ENCODE results near the gene CTSL. TPM values are rescaled to one million over a fixed set of nuclear protein-coding genes. Genes with fewer than 3 reads are reported as not detected.

The CTSL gene
- total and polyA plus RNA-seq, 7 donors = 45.8 to 995 (median 75.3) TPM

GRCh38 chr9:87766697-87767096 is 40.8 kb downstream of the CTSL start:
- Histone ChIP-seq H3K9me3 (no peaks in the 10 kb centered on the region), H3K4me3 (no peak overlapping the region), H3K4me1 (no peaks in the 10 kb centered on the region), H3K36me3 (ENCODE audit: insufficient read depth in 1 of 2, low read depth in 1 of 2) (no peaks in the 10 kb centered on the region), H3K27me3 (ENCODE audit: insufficient read depth in 3 of 3, low read length in 2 of 3) (peaks cover 0 to 12% (median 8%) of the 10 kb centered on the region in 3 donors), H3K27ac (no peak overlapping the region)
- intact Hi-C loops (cut with DNase I) = no loop called here
- TF ChIP-seq CTCF (IDR thresholded peaks at IDR 0.05) = no peak
- no peak for ATAC-seq
- no peak for DNase-seq
- WGBS, 3 donors = 25 to 63% (median 26%) methylated on average over 1 of the region's 1 CpG

- H3K4me1 ChIP-seq = no peaks in the 10 kb centered on the region
- no peaks in the 10 kb centered on the region for H3K9me3 ChIP-seq
- H3K36me3 ChIP-seq (ENCODE audit: insufficient read depth in 1 of 2, low read depth in 1 of 2) = no peaks in the 10 kb centered on the region
- H3K27ac ChIP-seq = no peak overlapping the region
- peaks cover 0 to 12% (median 6%) of the 10 kb centered on the region in 3 donors for H3K27me3 ChIP-seq (ENCODE audit: insufficient read depth in 3 of 3, low read length in 2 of 3)
- DNase-seq (no peak), ATAC-seq (no peak)
- TF ChIP-seq CTCF (IDR thresholded peaks at IDR 0.05) = no peak
- WGBS, 3 donors = 52 to 58% (median 53%) methylated on average over 18 of the region's 18 CpGs
- intact Hi-C loops (cut with DNase I) = no loop called here
- no peak overlapping the region for H3K4me3 ChIP-seq
Observed at GRCh38 chr9:87770616-87771315, 44.8 kb downstream of the CTSL start.

GRCh38 chr9:87771316-87772006 is 45.5 kb downstream of the CTSL start:
- DNase-seq (no peak), ATAC-seq (no peak)
- 60 to 65% (median 60%) methylated on average over 25 of the region's 25 CpGs for WGBS, 3 donors
- peaks cover 0 to 12% (median 6%) of the 10 kb centered on the region in 3 donors for H3K27me3 ChIP-seq (ENCODE audit: insufficient read depth in 3 of 3, low read length in 2 of 3)
- no peaks in the 10 kb centered on the region for H3K4me1 ChIP-seq
- intact Hi-C loops (cut with DNase I) = no loop called here
- no peak overlapping the region for H3K27ac ChIP-seq
- H3K36me3 ChIP-seq (ENCODE audit: insufficient read depth in 1 of 2, low read depth in 1 of 2) = no peaks in the 10 kb centered on the region
- no peak for TF ChIP-seq CTCF (IDR thresholded peaks at IDR 0.05)
- H3K9me3 ChIP-seq = no peaks in the 10 kb centered on the region
- no peak overlapping the region for H3K4me3 ChIP-seq

- no peak overlapping the region for H3K27ac ChIP-seq
- no peaks in the 10 kb centered on the region for H3K27me3 ChIP-seq (ENCODE audit: insufficient read depth in 3 of 3, low read length in 2 of 3)
- no peak for DNase-seq
- H3K4me1 ChIP-seq = no peaks in the 10 kb centered on the region
- H3K4me3 ChIP-seq = no peak overlapping the region
- ATAC-seq = no peak
- 75 to 77% (median 77%) methylated on average over 8 of the region's 8 CpGs for WGBS, 3 donors
- no peak for TF ChIP-seq CTCF (IDR thresholded peaks at IDR 0.05)
- intact Hi-C loops (cut with DNase I) = loop anchor here in 1 of 2 donors (5.0 kb wide), 1 partner anchor 86 kb away; no protein-coding TSS in a partner anchor
- no peaks in the 10 kb centered on the region for H3K9me3 ChIP-seq
- H3K36me3 ChIP-seq (ENCODE audit: insufficient read depth in 1 of 2, low read depth in 1 of 2) = no peaks in the 10 kb centered on the region
Observed at GRCh38 chr9:87776481-87777379, 50.8 kb downstream of the CTSL start.
